GM23338 (cell line): ENCODE measurements around the gene CACUL1. TPM values are rescaled to one million over a fixed set of nuclear protein-coding genes. Genes with fewer than 3 reads are reported as not detected.

Experiments used
- EZH2 ChIP-seq: fragments of 200-600 bp; sonication (generic); IDR thresholded peaks from one replicate; pipeline ENCODE4 v1.8.0; 2017; ENCODE audit warnings: antibody characterized with exemption, mild to moderate bottlenecking, low read depth; ENCODE audit not compliant: unreplicated experiment
- EZH2phosphoT487 ChIP-seq: fragments of 200-600 bp; sonication (generic); IDR thresholded peaks from one replicate; pipeline ENCODE4 v1.8.1; 2018; ENCODE audit warnings: antibody characterized with exemption; ENCODE audit not compliant: unreplicated experiment
- JUNB ChIP-seq: IDR thresholded peaks from one replicate; pipeline ENCODE4 v1.6.1; 2016; ENCODE audit warnings: antibody characterized with exemption; ENCODE audit not compliant: unreplicated experiment
- NANOG ChIP-seq: IDR thresholded peaks from 2 replicates; pipeline ENCODE4 v1.6.1; 2016; ENCODE audit warnings: antibody characterized with exemption, borderline replicate concordance
- ZNF114 ChIP-seq: fragments of 250-450 bp; sonication (Bioruptor Pico); IDR thresholded peaks from 2 replicates; pipeline ENCODE4 v1.5.0; 2020; ENCODE audit warnings: mild to moderate bottlenecking, moderate library complexity
- ZNF331 ChIP-seq: fragments of 250-450 bp; sonication (Bioruptor Pico); IDR thresholded peaks from 2 replicates; pipeline ENCODE4 v1.5.0; 2020; ENCODE audit warnings: low read depth, mild to moderate bottlenecking, moderate library complexity
- polyA plus RNA-seq: library from polyadenylated mRNA; unstranded; fragments of >200 nt; fragmentation: Nextera tagmentation; extraction: Ambion mirVana; gene quantifications from 2 replicates; pipeline ENCODE4 v1.2.1, GENCODE V29; 2016
- total RNA-seq: library from RNA; depleted of rRNA; stranded (reverse); fragments of >200 nt; shearing (Covaris generic); gene quantifications from 2 replicates; pipeline ENCODE4 v1.2.3, GENCODE V29; 2014
- TF ChIP-seq, protein P1 (sequence below): fragments of 250-450 bp; sonication (Bioruptor Pico); IDR thresholded peaks from 2 replicates; pipeline ENCODE4 v1.5.0; 2020; ENCODE audit warnings: mild to moderate bottlenecking, moderate library complexity
- TF ChIP-seq, protein P2 (sequence below): IDR thresholded peaks from 2 replicates; pipeline ENCODE4 v1.6.1; 2016; ENCODE audit warnings: antibody characterized with exemption
- TF ChIP-seq, protein P3 (sequence below): IDR thresholded peaks from one replicate; pipeline ENCODE4 v1.6.1; 2018; ENCODE audit warnings: antibody characterized with exemption; ENCODE audit not compliant: unreplicated experiment

The CACUL1 gene
- total and polyA plus RNA-seq, 2 experiments from 2014 or later: 46.4 to 59.4 TPM

DNA sequence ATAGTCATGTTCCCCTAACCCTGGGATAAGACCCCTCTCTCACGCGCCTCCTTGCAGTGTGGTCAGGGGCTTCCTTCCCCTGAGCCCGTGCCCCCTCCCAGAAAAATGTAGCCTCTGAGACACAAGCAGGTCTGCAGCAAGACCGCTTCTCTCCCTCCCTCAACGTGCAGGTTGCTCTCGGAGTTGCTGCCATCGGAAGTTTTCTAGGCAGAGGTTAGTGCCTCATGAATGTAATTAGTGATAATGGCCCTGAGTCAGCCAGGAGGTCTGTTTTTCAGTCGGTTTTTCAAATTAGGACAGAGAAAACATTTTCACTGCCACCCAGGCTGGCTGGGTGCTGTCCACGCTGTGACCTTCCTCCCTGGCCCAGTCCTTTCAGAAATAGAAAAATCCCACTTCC is 116.1 kb downstream of the CACUL1 start (continued):
- TF ChIP-seq, protein P1, sequence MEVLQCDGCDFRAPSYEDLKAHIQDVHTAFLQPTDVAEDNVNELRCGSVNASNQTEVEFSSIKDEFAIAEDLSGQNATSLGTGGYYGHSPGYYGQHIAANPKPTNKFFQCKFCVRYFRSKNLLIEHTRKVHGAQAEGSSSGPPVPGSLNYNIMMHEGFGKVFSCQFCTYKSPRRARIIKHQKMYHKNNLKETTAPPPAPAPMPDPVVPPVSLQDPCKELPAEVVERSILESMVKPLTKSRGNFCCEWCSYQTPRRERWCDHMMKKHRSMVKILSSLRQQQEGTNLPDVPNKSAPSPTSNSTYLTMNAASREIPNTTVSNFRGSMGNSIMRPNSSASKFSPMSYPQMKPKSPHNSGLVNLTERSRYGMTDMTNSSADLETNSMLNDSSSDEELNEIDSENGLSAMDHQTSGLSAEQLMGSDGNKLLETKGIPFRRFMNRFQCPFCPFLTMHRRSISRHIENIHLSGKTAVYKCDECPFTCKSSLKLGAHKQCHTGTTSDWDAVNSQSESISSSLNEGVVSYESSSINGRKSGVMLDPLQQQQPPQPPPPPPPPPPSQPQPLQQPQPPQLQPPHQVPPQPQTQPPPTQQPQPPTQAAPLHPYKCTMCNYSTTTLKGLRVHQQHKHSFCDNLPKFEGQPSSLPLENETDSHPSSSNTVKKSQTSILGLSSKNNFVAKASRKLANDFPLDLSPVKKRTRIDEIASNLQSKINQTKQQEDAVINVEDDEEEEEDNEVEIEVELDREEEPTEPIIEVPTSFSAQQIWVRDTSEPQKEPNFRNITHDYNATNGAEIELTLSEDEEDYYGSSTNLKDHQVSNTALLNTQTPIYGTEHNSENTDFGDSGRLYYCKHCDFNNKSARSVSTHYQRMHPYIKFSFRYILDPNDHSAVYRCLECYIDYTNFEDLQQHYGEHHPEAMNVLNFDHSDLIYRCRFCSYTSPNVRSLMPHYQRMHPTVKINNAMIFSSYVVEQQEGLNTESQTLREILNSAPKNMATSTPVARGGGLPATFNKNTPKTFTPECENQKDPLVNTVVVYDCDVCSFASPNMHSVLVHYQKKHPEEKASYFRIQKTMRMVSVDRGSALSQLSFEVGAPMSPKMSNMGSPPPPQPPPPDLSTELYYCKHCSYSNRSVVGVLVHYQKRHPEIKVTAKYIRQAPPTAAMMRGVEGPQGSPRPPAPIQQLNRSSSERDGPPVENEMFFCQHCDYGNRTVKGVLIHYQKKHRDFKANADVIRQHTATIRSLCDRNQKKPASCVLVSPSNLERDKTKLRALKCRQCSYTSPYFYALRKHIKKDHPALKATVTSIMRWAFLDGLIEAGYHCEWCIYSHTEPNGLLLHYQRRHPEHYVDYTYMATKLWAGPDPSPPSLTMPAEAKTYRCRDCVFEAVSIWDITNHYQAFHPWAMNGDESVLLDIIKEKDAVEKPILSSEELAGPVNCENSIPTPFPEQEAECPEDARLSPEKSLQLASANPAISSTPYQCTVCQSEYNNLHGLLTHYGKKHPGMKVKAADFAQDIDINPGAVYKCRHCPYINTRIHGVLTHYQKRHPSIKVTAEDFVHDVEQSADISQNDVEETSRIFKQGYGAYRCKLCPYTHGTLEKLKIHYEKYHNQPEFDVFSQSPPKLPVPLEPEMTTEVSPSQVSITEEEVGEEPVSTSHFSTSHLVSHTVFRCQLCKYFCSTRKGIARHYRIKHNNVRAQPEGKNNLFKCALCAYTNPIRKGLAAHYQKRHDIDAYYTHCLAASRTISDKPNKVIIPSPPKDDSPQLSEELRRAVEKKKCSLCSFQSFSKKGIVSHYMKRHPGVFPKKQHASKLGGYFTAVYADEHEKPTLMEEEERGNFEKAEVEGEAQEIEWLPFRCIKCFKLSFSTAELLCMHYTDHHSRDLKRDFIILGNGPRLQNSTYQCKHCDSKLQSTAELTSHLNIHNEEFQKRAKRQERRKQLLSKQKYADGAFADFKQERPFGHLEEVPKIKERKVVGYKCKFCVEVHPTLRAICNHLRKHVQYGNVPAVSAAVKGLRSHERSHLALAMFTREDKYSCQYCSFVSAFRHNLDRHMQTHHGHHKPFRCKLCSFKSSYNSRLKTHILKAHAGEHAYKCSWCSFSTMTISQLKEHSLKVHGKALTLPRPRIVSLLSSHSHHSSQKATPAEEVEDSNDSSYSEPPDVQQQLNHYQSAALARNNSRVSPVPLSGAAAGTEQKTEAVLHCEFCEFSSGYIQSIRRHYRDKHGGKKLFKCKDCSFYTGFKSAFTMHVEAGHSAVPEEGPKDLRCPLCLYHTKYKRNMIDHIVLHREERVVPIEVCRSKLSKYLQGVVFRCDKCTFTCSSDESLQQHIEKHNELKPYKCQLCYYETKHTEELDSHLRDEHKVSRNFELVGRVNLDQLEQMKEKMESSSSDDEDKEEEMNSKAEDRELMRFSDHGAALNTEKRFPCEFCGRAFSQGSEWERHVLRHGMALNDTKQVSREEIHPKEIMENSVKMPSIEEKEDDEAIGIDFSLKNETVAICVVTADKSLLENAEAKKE (CRISPR knock-in tag): no peak
- TF ChIP-seq JUNB (no peak), NANOG (no peak), ZNF114 (CRISPR knock-in tag) (no peak), EZH2phosphoT487 (no peak), ZNF331 (CRISPR knock-in tag) (no peak), EZH2 (no peak)
- TF ChIP-seq, protein P2, sequence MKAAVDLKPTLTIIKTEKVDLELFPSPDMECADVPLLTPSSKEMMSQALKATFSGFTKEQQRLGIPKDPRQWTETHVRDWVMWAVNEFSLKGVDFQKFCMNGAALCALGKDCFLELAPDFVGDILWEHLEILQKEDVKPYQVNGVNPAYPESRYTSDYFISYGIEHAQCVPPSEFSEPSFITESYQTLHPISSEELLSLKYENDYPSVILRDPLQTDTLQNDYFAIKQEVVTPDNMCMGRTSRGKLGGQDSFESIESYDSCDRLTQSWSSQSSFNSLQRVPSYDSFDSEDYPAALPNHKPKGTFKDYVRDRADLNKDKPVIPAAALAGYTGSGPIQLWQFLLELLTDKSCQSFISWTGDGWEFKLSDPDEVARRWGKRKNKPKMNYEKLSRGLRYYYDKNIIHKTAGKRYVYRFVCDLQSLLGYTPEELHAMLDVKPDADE: no peak
- TF ChIP-seq, protein P3, sequence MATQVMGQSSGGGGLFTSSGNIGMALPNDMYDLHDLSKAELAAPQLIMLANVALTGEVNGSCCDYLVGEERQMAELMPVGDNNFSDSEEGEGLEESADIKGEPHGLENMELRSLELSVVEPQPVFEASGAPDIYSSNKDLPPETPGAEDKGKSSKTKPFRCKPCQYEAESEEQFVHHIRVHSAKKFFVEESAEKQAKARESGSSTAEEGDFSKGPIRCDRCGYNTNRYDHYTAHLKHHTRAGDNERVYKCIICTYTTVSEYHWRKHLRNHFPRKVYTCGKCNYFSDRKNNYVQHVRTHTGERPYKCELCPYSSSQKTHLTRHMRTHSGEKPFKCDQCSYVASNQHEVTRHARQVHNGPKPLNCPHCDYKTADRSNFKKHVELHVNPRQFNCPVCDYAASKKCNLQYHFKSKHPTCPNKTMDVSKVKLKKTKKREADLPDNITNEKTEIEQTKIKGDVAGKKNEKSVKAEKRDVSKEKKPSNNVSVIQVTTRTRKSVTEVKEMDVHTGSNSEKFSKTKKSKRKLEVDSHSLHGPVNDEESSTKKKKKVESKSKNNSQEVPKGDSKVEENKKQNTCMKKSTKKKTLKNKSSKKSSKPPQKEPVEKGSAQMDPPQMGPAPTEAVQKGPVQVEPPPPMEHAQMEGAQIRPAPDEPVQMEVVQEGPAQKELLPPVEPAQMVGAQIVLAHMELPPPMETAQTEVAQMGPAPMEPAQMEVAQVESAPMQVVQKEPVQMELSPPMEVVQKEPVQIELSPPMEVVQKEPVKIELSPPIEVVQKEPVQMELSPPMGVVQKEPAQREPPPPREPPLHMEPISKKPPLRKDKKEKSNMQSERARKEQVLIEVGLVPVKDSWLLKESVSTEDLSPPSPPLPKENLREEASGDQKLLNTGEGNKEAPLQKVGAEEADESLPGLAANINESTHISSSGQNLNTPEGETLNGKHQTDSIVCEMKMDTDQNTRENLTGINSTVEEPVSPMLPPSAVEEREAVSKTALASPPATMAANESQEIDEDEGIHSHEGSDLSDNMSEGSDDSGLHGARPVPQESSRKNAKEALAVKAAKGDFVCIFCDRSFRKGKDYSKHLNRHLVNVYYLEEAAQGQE: no peak
